HG03460 (cell line): ENCODE data around the gene SH3BP2.

Source experiments
- ATAC-seq: cut with Tn5 transposase; IDR thresholded peaks from one replicate; pipeline ENCODE4 v1.9.1; 2021; ENCODE audit not compliant: unreplicated experiment

SH3BP2 gene

DNA sequence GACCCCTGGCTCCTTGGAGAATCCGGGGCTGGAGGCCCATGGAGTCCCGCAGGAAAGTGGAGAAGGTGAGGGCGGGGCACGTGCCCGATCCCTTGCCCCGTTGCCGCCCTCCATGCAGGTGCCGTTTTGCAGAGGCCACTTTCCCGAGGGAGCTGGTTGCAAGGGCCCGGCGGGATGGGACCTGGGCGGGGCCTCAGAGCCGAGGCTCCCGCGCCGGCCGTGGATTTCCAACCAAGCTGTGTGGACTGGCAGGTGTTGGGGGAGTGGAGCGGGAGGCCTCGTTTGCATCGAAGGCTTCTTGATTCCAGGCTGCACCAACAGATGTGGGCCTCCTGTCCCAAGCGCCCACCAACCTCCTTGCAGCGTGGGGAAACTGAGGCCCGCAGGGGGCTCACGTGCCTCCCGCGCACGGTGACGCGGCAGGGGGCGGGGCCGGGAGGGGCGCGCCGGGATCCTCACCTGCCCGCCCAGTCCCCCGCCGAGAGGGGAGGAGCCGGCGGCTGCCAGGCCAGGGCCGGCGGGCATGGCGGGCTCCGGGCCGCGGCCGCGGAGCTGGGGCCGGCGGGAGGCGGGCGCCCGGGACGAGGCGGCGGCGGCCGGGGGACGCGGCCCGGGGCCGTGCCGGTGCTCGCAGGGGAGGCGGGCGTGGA is 24.9 kb downstream of the SH3BP2 start:
- no peak for ATAC-seq

DNA sequence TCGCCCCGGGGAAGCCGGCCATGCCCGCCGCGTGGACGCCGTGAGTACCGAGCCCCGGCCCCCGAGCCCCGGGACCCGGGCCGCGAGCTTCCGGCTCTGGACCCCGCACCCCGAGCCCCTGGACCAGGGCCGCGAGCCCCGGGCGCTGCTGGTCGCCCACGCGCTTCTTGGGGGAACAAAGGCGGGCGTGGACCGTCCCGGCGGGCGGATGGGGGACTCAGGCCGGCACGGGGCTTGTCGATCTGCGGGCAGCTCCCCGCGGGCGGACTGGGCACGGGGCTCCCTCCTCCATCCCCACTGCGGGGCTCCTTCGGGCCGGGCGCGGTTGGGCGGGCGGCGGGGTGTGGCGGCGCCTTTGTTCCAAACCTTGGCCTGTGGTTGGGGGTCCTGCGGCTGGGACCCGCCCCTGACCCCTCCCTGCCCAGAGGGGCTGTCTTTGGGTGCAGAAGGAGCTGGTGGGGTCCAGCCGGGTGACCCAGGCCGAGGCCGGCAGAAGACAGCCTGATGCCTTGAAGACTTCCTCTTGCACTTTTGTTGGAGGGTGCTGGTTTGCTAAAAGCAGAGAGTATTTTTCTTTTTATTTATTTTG is 25.6 kb downstream of the SH3BP2 start:
- no peak for ATAC-seq

DNA sequence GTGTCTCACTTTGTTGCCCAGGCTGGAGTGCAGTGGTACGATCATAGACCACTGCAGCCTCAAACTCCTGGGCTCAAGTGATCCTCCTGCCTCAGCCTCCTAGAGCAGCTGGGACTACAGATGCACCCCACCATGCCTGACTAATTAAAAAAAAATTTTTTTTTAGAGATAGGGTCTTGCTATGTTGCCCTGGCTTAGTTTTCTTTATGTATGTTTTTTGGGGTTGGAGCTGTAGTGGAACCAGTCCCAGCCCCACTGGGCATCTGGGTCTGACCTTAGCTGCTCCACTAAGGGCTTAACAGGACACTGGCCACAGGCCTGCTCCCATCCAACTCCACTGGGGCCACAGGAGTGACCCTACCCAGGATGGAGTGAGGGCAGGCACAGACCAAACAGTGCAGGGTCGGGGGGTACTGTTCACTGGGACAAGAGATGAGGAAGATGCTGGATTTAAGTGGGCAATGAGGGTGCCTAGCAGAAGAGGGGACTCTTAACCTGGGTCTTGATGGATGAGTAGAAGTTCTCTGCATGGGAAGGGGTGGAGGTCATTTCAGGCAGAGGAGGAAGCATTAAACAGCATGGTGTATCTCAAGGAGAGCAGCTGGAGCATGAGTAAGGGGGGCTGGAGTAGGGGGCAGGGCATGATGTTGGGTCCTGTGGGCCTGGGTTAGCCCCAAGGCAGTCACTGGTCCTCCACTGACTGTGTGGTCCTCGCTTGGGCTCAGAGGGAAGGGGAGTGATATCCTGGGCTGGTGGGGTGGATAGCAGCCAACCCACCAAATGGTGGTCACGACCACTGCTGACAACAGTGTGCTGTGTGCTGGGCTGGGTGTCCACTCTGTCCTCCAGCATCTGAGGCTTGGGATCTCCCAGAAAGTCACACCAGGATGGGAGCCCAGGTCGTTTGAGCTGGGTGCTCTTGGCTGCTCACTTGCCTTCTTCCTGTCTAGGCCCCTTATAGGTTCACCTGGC is 26.6 kb downstream of the SH3BP2 start:
- no peak for ATAC-seq

GRCh38 chr4:2820216-2820982 is 27.5 kb downstream of the SH3BP2 start:
- ATAC-seq: no peak

- ATAC-seq: no peak
These were observed 29.8 kb downstream of the SH3BP2 start for GRCh38 chr4:2822461-2823300.

GRCh38 chr4:2823301-2823670 is 30.4 kb downstream of the SH3BP2 start:
- ATAC-seq: no peak

DNA sequence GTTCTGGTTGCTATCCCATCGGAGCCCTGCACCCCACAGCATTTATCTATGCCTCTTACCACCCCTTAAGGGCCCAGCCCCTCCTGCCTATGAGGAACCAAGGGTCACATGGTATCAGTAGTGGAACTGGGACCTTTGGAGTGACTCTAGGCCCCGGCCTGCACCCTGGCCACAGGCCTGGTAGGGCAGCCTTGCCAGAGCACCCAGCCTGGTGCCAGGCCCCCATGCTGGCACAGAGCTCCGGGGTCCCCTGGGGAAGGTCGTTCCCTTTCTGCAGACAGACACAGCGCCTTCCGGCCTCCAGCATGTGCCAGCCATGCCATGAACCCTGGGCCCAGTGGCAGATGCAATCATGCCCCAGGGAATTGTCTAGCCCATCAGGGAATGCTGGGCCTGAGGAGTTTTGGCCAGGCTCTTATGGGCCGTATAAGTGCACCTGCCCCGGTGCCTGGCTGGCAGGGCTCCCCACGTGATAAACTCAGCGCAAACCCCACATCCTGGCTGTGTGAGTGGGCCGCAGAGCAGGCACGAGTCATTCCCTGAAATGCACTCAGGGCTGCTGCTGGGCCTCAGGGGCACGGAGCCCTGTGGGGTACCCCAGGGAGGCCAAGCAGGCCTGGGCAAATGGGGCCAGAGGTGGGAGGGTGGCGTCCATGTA is 30.9 kb downstream of the SH3BP2 start:
- no peak for ATAC-seq

- ATAC-seq: no peak
These were observed 31.5 kb downstream of the SH3BP2 start for GRCh38 chr4:2824329-2824835.

DNA sequence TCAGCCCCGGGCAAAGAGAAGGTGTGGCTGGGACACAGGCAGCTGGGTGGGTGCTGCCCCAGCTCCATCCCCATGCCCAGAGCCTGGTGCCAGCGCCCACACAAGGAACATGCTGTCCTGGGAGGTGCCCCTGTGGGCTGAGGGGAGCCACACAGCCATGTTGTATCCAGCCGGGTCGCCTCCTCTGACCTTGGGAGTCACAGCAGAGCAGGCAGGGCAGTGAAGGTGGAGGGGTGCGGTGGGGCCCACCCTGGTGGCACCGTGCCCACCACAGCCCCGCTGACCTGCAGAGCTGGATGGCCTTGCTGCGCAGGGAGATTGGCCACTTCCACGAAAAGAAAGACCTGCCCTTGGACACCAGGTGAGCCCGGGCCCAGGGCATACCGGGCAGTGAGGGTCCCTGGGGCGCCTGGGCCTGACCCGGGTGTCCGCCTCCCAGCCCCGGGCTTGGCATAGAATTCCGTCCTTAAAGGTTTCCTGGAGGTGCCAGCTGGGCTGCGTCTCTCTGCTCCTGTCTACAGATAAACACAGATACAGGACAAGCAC is 32.0 kb downstream of the SH3BP2 start:
- no peak for ATAC-seq

DNA sequence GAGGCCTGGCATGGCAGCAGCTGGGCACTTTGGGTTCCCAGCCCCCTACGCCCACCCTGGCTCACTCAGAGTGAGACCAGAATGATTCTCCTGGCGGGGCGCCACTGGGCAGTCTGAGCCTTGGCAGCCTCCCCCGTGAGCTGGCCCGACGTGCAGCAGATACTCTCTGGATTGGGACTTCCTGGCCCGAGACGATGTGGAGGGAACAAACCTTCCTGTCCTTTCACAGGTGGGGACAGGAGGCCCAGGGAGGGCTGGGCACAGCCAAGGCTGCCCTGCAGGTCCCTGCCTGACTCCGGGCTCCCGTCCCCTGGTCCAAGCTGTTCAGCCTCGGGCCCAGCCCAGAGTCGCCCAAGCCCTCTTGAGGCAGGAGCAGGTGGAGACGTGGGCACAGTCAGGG is 32.9 kb downstream of the SH3BP2 start:
- no peak for ATAC-seq

- ATAC-seq: no peak
These were observed 34.4 kb downstream of the SH3BP2 start for GRCh38 chr4:2827071-2827873.

DNA sequence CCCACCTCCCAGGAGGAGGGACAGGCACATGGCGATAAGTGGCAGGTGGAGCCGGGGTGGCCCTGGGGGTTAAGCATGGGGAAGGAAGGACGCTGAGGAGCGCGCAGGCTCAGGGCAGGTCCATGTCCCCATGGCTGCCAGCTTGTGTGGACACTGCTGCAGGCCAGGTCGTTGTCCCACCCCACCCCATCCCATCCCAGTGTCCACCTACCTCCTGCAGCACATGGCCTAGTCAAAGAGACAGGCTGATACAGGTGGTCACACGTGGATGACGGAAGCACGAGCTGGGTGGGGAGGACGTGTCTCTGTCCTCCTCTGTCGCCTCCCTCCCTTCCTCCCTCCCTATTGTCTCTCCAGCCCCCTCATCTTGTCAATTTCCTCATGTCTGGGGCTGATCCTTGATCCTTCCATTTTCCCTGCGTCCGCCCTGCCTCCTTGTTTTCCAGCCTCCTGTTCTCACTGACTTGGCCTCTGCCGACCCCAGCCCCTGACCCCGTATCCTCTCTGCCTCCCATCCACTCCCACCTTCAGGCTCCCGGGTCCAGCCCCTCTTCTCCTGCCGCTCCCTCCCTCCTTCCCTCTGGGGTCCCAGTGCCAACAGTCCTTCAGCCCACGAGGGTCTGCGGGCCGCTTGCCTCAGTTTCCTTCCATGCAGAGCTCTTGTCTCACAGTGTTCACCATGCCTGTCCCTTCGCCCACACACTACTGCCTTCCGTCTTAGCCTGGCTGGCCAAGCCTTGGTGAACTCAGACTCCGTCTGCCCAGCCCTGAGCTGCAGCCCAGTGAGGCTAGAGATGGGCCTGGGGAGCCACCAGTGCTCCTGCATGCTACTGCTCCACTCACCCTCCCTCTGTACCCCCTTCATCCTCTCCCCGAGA is 35.2 kb downstream of the SH3BP2 start:
- ATAC-seq: no peak

GRCh38 chr4:2828758-2829181 is 35.9 kb downstream of the SH3BP2 start:
- no peak for ATAC-seq

- no peak for ATAC-seq
These were observed 36.5 kb downstream of the SH3BP2 start for GRCh38 chr4:2829321-2829932.

GRCh38 chr4:2829933-2830451 is 37.1 kb downstream of the SH3BP2 start:
- ATAC-seq: no peak

DNA sequence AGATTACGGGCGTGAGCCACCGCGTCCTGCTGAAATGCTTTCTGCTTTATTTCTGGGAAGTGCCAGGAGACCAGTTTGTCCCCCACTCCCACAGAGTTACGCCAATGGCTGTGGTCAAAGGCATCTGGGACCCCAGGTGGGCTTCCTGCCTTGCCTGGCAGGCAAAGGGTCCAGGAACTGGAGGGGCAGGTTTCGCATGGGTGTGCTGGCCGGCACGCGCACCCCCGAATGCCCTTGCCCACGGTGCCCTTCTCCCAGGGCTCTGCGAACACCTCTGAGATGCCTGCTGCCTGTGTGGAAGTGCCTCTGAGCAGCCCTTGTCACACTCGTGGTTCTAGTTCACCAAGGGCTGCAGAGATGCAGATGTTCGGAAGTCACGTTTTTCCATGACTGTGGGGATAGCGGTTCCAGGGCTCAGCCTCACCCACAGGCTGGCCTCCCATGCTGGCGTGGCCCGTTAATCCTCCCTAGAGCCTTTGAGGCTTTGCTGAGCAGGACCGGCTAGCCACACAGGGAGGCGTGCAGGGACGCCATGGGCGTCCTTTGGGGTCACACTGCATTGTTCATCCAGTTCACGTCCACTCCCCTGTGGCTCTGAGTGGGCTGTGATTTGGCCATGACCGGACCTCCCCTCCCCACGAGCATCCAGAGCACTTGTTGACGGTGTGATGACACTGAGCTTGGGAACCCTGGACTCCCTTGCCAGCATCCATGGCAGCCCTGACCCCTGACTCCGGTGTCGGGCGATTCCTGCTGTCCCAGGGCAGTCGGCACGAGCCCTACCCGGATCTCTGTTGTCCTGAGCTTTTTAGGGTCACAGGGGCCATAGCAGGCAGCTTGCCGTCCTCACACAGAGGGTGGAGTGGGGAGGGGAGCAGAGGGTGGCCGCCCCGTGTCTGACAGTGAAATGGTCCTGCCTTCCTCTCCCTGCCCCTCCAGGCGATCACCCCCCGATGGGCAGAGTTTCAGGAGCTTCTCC is 38.0 kb downstream of the SH3BP2 start:
- ATAC-seq: no peak
